Measurements from ENCODE around the gene ELL2.
"Not testable (repeated sequence)": the region's sequence is repeated elsewhere in the genome, so short reads cannot be mapped to it uniquely, and the experiment has no call there.

Gene ELL2

DNA sequence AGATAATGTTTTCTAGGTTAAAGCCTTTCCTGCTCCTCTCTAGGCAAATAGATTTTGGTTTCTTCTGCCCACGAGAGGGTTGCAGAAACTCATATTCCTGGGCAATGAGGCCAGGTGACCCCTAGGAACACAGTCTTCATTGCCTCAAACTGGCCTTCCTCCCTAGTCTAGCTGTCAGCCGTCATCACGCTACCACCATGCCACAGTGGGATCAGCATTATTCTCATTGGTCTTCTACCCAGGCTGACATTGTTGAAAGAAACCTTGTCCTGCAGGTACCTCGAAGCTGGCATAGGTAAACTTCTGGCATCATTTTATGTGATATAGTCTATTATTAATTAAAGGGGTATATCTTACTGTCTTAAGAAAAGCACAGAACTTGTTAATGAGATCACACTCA, 51.1 kb downstream of the ELL2 start:
- Histone ChIP-seq H3K27me3 (ENCODE audit: control insufficient read depth in 2 of 2, insufficient read depth in 2 of 2, low read length in 2 of 2) (no peaks in the 10 kb centered on the region), H3K4me1 (ENCODE audit: control insufficient read depth in 2 of 2, insufficient read depth in 2 of 2, low read length in 2 of 2) (no peaks in the 10 kb centered on the region)

DNA sequence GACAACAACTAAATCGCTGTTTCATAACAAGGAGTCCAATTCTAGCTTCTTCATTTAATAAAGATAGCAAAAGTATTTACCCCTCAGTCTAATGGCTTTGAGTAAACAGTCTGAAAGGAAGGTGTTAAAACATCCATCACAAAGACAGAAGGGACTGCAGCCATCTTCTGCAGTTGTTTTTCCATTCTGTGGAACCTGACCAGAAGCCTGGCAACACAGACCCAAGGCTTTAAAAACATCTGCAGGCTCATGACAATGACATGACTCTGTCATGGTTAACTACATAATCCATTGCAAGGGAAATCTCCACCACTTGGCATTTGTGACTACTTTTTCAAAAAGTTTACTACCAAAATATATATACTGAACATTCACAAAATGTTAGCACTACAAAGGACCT, 51.9 kb downstream of the ELL2 start:
- Histone ChIP-seq H3K27me3 (ENCODE audit: control insufficient read depth in 2 of 2, insufficient read depth in 2 of 2, low read length in 2 of 2) (no peaks in the 10 kb centered on the region), H3K4me3 (ENCODE audit: low read length in 2 of 2) (no peak overlapping the region), H3K9ac (ENCODE audit: low read depth in 1 of 2, low read length in 2 of 2) (no peak overlapping the region), H3K9me3 (ENCODE audit: control insufficient read depth in 2 of 2, low read length in 2 of 2) (no peaks in the 10 kb centered on the region), H3K36me3 (ENCODE audit: control insufficient read depth in 2 of 2, insufficient read depth in 2 of 2, low read length in 2 of 2) (peaks cover 0 to 4% of the 10 kb centered on the region in 2 donors), H3K27ac (ENCODE audit: low read depth in 2 of 2, low read length in 2 of 2) (no peak overlapping the region), H3K4me1 (ENCODE audit: control insufficient read depth in 2 of 2, insufficient read depth in 2 of 2, low read length in 2 of 2) (no peaks in the 10 kb centered on the region)

More for the DNA sequence above, 51.1 kb downstream of the ELL2 start:
- no peak overlapping the region for H3K9ac ChIP-seq (ENCODE audit: low read depth in 1 of 2, low read length in 2 of 2)
- H3K36me3 ChIP-seq (ENCODE audit: control insufficient read depth in 2 of 2, insufficient read depth in 2 of 2, low read length in 2 of 2), result peaks cover 0 to 4% of the 10 kb centered on the region in 2 donors
- H3K9me3 ChIP-seq (ENCODE audit: control insufficient read depth in 2 of 2, low read length in 2 of 2), result no peaks in the 10 kb centered on the region
- no peak overlapping the region for H3K4me3 ChIP-seq (ENCODE audit: low read length in 2 of 2)
- no peak overlapping the region for H3K27ac ChIP-seq (ENCODE audit: low read depth in 2 of 2, low read length in 2 of 2)

GRCh38 chr5:95908799-95909198, 52.9 kb downstream of the ELL2 start:
- H3K4me3 ChIP-seq (ENCODE audit: low read length in 2 of 2), result no peak overlapping the region
- no peak overlapping the region for H3K27ac ChIP-seq (ENCODE audit: low read depth in 2 of 2, low read length in 2 of 2)
- no peaks in the 10 kb centered on the region for H3K27me3 ChIP-seq (ENCODE audit: control insufficient read depth in 2 of 2, insufficient read depth in 2 of 2, low read length in 2 of 2)
- H3K4me1 ChIP-seq (ENCODE audit: control insufficient read depth in 2 of 2, insufficient read depth in 2 of 2, low read length in 2 of 2), result no peaks in the 10 kb centered on the region
- H3K36me3 ChIP-seq (ENCODE audit: control insufficient read depth in 2 of 2, insufficient read depth in 2 of 2, low read length in 2 of 2), result peaks cover 0 to 4% of the 10 kb centered on the region in 2 donors
- no peaks in the 10 kb centered on the region for H3K9me3 ChIP-seq (ENCODE audit: control insufficient read depth in 2 of 2, low read length in 2 of 2)
- H3K9ac ChIP-seq (ENCODE audit: low read depth in 1 of 2, low read length in 2 of 2), result no peak overlapping the region

DNA sequence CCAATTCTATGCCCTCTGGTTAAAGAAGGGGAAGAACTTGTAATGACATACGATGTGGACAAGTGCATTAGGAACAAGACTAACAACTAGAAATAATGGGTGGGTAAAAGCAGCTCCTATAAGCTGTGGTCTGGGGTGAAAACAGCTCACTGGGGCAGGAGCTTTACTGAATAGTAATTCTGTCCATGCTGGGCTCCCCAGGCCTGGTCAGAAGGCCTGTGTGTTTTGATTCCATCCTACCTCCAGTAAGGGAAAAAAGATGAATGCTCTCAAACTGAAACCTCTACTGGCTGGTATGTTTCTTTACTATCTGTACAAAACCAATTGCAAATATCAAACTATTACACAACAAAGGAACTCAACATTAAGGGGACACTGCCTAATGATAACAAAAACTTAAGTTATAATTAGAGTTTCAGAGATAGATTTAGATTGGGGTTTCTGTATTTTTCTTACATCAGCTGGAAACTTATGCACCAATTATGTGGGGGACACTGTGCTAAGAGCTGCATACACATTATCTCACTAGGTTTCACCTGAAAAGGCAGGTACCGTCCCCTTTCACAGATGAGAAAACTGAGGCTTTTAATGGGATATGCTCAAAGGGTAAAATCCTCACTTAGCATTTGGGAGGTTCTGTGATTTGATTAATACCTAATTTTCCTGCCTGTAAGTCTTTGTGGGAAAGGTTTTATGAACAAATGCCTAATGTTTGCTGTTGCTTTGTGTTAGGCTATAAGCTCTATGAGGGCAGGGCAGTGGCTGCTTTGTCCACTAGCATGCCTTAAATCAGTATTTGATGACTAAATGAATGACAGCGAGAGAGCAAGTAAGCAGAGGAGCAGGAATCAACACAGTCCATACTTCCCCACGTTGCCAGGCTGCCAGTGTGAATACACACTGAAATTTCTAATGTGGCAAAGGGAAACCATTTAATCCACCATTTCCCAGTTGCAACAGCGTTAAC, 53.6 kb downstream of the ELL2 start:
- H3K4me3 ChIP-seq (ENCODE audit: low read length in 2 of 2), result no peak overlapping the region
- H3K9ac ChIP-seq (ENCODE audit: low read depth in 1 of 2, low read length in 2 of 2), result no peak overlapping the region
- no peak overlapping the region for H3K27ac ChIP-seq (ENCODE audit: low read depth in 2 of 2, low read length in 2 of 2)
- H3K36me3 ChIP-seq (ENCODE audit: control insufficient read depth in 2 of 2, insufficient read depth in 2 of 2, low read length in 2 of 2), result peaks cover 0 to 4% of the 10 kb centered on the region in 2 donors
- no peaks in the 10 kb centered on the region for H3K9me3 ChIP-seq (ENCODE audit: control insufficient read depth in 2 of 2, low read length in 2 of 2)
- no peaks in the 10 kb centered on the region for H3K27me3 ChIP-seq (ENCODE audit: control insufficient read depth in 2 of 2, insufficient read depth in 2 of 2, low read length in 2 of 2)
- H3K4me1 ChIP-seq (ENCODE audit: control insufficient read depth in 2 of 2, insufficient read depth in 2 of 2, low read length in 2 of 2), result no peaks in the 10 kb centered on the region

DNA sequence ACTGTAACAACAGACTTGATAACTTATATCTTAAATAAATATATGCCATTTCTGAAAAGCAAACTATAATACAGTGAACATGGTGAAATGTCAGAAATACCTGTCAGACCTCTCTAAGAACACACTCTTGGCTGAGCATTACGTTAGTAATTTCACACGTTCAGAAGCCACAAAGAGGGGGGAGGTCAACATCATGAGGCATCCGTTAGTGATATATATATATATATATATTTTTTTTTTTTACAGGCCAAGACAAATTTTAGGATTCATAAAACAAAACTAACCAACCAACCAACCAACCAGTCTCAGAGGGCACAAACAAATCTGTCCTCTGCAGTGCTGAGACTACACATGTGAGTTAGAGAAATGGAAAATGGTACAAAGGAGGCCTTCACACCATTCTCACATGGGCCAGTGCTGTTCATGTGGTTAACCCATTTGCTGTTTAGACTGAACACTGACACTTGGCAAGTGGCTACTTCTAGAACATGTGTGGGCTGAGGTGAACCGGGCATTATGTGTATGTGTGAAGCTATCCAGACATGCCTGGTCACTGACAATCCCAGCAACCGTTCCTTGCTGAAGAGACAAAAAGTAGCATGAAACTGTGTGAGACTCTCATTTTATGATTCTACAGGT, 54.5 kb downstream of the ELL2 start:
- Histone ChIP-seq H3K9me3 (ENCODE audit: control insufficient read depth in 2 of 2, low read length in 2 of 2) (no peaks in the 10 kb centered on the region), H3K4me3 (ENCODE audit: low read length in 2 of 2) (no peak overlapping the region), H3K36me3 (ENCODE audit: control insufficient read depth in 2 of 2, insufficient read depth in 2 of 2, low read length in 2 of 2) (peaks cover 0 to 4% of the 10 kb centered on the region in 2 donors), H3K4me1 (ENCODE audit: control insufficient read depth in 2 of 2, insufficient read depth in 2 of 2, low read length in 2 of 2) (no peaks in the 10 kb centered on the region), H3K27ac (ENCODE audit: low read depth in 2 of 2, low read length in 2 of 2) (no peak overlapping the region), H3K9ac (ENCODE audit: low read depth in 1 of 2, low read length in 2 of 2) (no peak overlapping the region), H3K27me3 (ENCODE audit: control insufficient read depth in 2 of 2, insufficient read depth in 2 of 2, low read length in 2 of 2) (no peaks in the 10 kb centered on the region)

DNA sequence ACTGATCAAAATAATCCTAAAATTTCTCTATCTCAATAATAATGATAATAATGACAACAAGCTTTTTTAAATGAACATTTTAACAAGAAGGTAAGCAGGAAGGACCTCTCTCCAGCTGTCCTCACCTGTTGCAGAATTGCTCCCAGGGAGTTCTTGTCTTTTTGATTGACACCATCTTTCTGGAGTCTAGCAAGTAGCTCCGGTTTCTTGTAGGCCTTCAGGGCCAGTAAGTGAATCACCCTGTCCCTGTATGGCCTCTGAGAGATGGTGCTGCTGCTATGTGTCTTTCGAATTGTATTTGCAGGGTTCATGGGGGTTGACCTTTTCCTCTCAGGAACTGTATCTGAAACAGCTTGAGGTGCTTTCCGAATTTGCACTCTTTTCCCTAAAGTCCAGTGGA, 55.3 kb downstream of the ELL2 start:
- H3K36me3 ChIP-seq (ENCODE audit: control insufficient read depth in 2 of 2, insufficient read depth in 2 of 2, low read length in 2 of 2); H3K27ac ChIP-seq (ENCODE audit: low read depth in 2 of 2, low read length in 2 of 2); H3K9me3 ChIP-seq (ENCODE audit: control insufficient read depth in 2 of 2, low read length in 2 of 2); H3K27me3 ChIP-seq (ENCODE audit: control insufficient read depth in 2 of 2, insufficient read depth in 2 of 2, low read length in 2 of 2); H3K4me1 ChIP-seq (ENCODE audit: control insufficient read depth in 2 of 2, insufficient read depth in 2 of 2, low read length in 2 of 2); H3K4me3 ChIP-seq (ENCODE audit: low read length in 2 of 2); H3K9ac ChIP-seq (ENCODE audit: low read depth in 1 of 2, low read length in 2 of 2): not testable (repeated sequence)

- Histone ChIP-seq H3K27me3 (ENCODE audit: control insufficient read depth in 2 of 2, insufficient read depth in 2 of 2, low read length in 2 of 2) (no peaks in the 10 kb centered on the region), H3K27ac (ENCODE audit: low read depth in 2 of 2, low read length in 2 of 2) (no peak overlapping the region), H3K4me1 (ENCODE audit: control insufficient read depth in 2 of 2, insufficient read depth in 2 of 2, low read length in 2 of 2) (no peaks in the 10 kb centered on the region), H3K4me3 (ENCODE audit: low read length in 2 of 2) (no peak overlapping the region), H3K9me3 (ENCODE audit: control insufficient read depth in 2 of 2, low read length in 2 of 2) (no peaks in the 10 kb centered on the region), H3K9ac (ENCODE audit: low read depth in 1 of 2, low read length in 2 of 2) (no peak overlapping the region), H3K36me3 (ENCODE audit: control insufficient read depth in 2 of 2, insufficient read depth in 2 of 2, low read length in 2 of 2) (peaks cover 4 to 5% of the 10 kb centered on the region in 2 donors)
These were observed 56.8 kb downstream of the ELL2 start for GRCh38 chr5:95904827-95905226.

DNA sequence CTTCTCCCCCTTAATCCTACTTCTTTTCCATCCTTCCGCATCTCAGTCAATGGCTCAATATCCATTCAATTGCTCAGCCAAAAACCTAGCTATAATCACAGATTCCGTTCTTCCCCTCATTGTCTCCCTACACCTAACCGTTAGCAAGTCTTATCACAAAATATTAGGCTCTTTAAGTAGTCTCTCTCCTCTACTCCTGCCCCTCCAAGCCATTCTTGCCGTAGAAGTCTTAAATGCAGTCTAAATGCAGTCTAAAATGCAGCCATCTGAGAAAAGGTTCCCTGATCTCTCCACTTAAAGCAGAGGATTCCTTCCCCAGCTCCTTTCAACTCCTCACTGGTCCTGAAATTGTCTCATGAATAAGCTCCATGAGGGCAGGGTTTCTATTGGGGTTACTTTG, 57.8 kb downstream of the ELL2 start:
- Histone ChIP-seq H3K36me3 (ENCODE audit: control insufficient read depth in 2 of 2, insufficient read depth in 2 of 2, low read length in 2 of 2) (peaks cover 7 to 9% of the 10 kb centered on the region in 2 donors), H3K9me3 (ENCODE audit: control insufficient read depth in 2 of 2, low read length in 2 of 2) (no peaks in the 10 kb centered on the region), H3K4me3 (ENCODE audit: low read length in 2 of 2) (no peak overlapping the region), H3K9ac (ENCODE audit: low read depth in 1 of 2, low read length in 2 of 2) (no peak overlapping the region), H3K27me3 (ENCODE audit: control insufficient read depth in 2 of 2, insufficient read depth in 2 of 2, low read length in 2 of 2) (no peaks in the 10 kb centered on the region), H3K27ac (ENCODE audit: low read depth in 2 of 2, low read length in 2 of 2) (no peak overlapping the region), H3K4me1 (ENCODE audit: control insufficient read depth in 2 of 2, insufficient read depth in 2 of 2, low read length in 2 of 2) (no peaks in the 10 kb centered on the region)

DNA sequence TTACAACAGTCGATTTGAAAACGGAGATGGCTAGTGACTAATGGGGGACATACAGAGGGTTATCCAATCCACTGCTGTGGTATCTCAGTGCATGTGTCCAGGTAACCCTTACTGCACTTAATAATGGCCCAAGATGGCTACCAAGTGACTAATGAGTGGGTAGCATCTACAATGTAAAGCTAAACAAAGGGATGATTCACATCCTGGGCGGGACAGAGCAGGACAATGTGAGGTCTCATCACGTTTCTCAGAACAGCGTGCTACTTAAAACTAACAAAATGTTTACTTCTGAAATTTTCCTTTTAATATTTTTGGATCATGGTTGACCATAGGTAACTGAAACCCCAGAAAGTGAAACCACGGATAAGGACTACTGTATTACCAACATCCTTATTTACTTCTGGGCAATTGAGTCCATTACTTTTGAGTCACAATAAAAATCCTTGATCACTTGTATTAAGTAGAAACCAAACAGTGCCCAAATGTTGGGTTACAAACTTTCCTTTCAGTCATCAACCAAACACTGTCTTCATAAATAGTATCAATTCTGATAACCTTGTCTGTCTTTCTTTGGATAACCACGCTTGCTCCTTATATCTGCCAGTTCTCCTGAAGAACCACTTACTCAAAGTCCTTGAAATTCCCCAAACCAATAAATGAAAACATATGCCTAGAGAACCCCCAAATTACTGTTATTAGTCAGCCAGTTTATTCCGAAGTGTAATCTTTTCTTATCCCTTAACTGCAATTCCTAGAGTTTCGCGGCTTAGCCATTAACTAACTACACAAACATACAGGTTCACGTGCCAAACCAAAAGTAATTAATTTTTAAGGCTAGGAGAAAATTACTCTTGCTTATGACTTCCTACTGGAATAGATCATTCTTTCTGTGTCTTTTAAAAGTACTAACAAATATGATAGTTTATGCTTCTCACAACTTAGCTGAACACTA, 59.7 kb downstream of the ELL2 start:
- H3K4me1 ChIP-seq (ENCODE audit: control insufficient read depth in 2 of 2, insufficient read depth in 2 of 2, low read length in 2 of 2), result no peaks in the 10 kb centered on the region
- H3K4me3 ChIP-seq (ENCODE audit: low read length in 2 of 2), result no peak overlapping the region
- H3K27ac ChIP-seq (ENCODE audit: low read depth in 2 of 2, low read length in 2 of 2), result no peak overlapping the region
- H3K9me3 ChIP-seq (ENCODE audit: control insufficient read depth in 2 of 2, low read length in 2 of 2), result no peaks in the 10 kb centered on the region
- H3K36me3 ChIP-seq (ENCODE audit: control insufficient read depth in 2 of 2, insufficient read depth in 2 of 2, low read length in 2 of 2), result peaks cover 7 to 14% of the 10 kb centered on the region in 2 donors
- H3K27me3 ChIP-seq (ENCODE audit: control insufficient read depth in 2 of 2, insufficient read depth in 2 of 2, low read length in 2 of 2), result no peaks in the 10 kb centered on the region
- no peak overlapping the region for H3K9ac ChIP-seq (ENCODE audit: low read depth in 1 of 2, low read length in 2 of 2)

Measured in mucosa of rectum (tissue), 2 donors.